Osteocyte (in vitro differentiated cells): ENCODE measurements around the gene LRRC23. TPM values are rescaled to one million over a fixed set of nuclear protein-coding genes. Genes with fewer than 3 reads are reported as not detected.
A peak's percentile ranks its signal among the peaks of the same experiment; 100 is the strongest.

Source experiments
- DNase-seq: peaks from one replicate; pipeline ENCODE4 v3.0.0; 2021; ENCODE audit warnings: mixed read lengths; ENCODE audit not compliant: unreplicated experiment; ENCODE audit errors: extremely low spot score
- H3K27ac Mint-ChIP-seq: one replicate; pipeline ENCODE4 v1.8.0; 2021; ENCODE audit warnings: mild to moderate bottlenecking, mixed read lengths; ENCODE audit not compliant: unreplicated experiment
- H3K27me3 Mint-ChIP-seq: one replicate; pipeline ENCODE4 v1.8.0; 2021; ENCODE audit warnings: mixed read lengths; ENCODE audit not compliant: unreplicated experiment
- H3K36me3 Mint-ChIP-seq: one replicate; pipeline ENCODE4 v1.8.0; 2021; ENCODE audit warnings: mixed read lengths; ENCODE audit not compliant: unreplicated experiment
- H3K4me1 Mint-ChIP-seq: one replicate; pipeline ENCODE4 v1.8.0; 2021; ENCODE audit warnings: mixed read lengths; ENCODE audit not compliant: unreplicated experiment
- H3K4me3 Mint-ChIP-seq: one replicate; pipeline ENCODE4 v1.8.0; 2021; ENCODE audit warnings: mild to moderate bottlenecking, moderate library complexity, mixed read lengths; ENCODE audit not compliant: unreplicated experiment
- H3K9me3 Mint-ChIP-seq: one replicate; pipeline ENCODE4 v1.8.0; 2021; ENCODE audit warnings: mixed read lengths; ENCODE audit not compliant: unreplicated experiment
- total RNA-seq: library from RNA; stranded (reverse); gene quantifications from 2 replicates; pipeline ENCODE4 v1.2.1, GENCODE V29; 2021
- TF ChIP-seq, protein P1 (sequence below): fragments of 200-600 bp; sonication (generic); IDR thresholded peaks from 2 replicates; pipeline ENCODE4 v1.5.0; 2021; ENCODE audit warnings: antibody characterized with exemption, mild to moderate bottlenecking, moderate library complexity

The LRRC23 gene
- total RNA-seq, 1 donor from 2014 or later = 11.3 TPM

DNA sequence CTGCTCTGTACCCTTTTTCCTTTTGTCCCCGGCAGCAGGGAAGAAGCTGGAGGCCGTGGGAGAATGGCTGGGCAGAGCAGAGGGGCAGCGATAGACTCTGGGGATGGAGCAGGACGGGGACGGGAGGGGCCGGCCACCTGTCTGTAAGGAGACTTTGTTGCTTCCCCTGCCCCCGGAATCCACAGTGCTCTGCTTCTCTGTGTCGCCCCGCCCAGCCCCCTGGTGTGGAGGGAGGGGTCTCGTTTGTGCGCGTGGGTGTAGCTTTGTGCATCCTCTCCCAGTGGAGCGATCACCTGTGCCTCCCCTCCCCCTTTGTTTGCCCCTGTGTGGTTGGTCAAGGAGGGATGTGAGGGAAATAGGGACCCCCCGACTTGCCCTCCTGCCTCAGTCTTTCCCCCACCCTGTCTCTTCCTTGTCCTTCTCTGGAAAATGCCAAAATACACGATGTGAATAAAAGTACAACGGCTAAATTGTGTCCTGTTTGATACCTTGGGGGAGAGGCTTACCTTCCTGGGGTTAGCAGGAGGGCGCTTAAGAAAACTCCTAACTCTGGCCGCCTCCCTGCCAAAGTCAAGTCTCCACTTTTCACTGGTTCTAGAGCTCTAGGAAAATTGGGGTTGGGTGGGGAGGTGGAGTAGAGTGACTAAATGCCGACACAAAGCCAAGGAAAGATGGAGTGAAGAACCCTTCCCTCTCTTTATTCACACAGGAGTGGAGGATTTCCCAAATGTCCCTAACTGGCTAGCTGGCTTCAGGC is 38.3 kb upstream of the LRRC23 start:
- Mint-ChIP-seq H3K27me3 (no peaks in the 10 kb centered on the region), H3K9me3 (no peaks in the 10 kb centered on the region), H3K4me1 (peaks cover 36% of the 10 kb centered on the region), H3K36me3 (peaks cover 38% of the 10 kb centered on the region), H3K27ac (peak overlapping the region; percentile 95), H3K4me3 (peak overlapping the region; percentile 91)
- TF ChIP-seq, protein P1, sequence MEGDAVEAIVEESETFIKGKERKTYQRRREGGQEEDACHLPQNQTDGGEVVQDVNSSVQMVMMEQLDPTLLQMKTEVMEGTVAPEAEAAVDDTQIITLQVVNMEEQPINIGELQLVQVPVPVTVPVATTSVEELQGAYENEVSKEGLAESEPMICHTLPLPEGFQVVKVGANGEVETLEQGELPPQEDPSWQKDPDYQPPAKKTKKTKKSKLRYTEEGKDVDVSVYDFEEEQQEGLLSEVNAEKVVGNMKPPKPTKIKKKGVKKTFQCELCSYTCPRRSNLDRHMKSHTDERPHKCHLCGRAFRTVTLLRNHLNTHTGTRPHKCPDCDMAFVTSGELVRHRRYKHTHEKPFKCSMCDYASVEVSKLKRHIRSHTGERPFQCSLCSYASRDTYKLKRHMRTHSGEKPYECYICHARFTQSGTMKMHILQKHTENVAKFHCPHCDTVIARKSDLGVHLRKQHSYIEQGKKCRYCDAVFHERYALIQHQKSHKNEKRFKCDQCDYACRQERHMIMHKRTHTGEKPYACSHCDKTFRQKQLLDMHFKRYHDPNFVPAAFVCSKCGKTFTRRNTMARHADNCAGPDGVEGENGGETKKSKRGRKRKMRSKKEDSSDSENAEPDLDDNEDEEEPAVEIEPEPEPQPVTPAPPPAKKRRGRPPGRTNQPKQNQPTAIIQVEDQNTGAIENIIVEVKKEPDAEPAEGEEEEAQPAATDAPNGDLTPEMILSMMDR = no peak
- DNase-seq = no peak

DNA sequence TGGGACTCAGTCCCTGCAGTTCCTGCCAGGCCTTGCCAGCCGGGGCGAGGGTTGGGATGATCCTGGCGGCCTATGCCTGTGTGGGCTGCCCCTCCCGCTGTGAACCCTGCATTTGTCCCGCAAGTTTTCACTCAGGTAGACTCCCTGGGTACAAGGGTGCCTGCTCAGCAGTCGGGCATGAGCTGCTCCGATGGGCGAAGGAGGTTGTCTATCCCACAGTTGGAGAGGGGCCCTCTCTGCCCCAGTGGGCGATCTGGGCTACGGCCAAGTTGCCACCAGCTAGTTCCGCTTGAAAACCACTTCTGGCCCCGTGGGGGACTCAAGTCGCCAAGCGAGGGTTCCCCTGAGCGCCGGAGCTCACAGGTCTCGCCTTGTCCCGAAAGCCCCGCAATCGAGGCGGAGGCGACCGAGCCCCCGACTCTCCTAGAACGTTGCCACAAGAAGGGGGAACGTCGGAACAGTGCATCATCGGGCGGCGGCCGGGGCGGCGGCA is 37.7 kb upstream of the LRRC23 start:
- H3K27me3 Mint-ChIP-seq = no peaks in the 10 kb centered on the region
- H3K9me3 Mint-ChIP-seq = no peaks in the 10 kb centered on the region
- peaks cover 38% of the 10 kb centered on the region for H3K36me3 Mint-ChIP-seq
- H3K4me3 Mint-ChIP-seq = peak overlapping the region; percentile 91
- no peak for DNase-seq
- peak overlapping the region; percentile 95 for H3K27ac Mint-ChIP-seq
- TF ChIP-seq, protein P1 = no peak
- peaks cover 42% of the 10 kb centered on the region for H3K4me1 Mint-ChIP-seq

DNA sequence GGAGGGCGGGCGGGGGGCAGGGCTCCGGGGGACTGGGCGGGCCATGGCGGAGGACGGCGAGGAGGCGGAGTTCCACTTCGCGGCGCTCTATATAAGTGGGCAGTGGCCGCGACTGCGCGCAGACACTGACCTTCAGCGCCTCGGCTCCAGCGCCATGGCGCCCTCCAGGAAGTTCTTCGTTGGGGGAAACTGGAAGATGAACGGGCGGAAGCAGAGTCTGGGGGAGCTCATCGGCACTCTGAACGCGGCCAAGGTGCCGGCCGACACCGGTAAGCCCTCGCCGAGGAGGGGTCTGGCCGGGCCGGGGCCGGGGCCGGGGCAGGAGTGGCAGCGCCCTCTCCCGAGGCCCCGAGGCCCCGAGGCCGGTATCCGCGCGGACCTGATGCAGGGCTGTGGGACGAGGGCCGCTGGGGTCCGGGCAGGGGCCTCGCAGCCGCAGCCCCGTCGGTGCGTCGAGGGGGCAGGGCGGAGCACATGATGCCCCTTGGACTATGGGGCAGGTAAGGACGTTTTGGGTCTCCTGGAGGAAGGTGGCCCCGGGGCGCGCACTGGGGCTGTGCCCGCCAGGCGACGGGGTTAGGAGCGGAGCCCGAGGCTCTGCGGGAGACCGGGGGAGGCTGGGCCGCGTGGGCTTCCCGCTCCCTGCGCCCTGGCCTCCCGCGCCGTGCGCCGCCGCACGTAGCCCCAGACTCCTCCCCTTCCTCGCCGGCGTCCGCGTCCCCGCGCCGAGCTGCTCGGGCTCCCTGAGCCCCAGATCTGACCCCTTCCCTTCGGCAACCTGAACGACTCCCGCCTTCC is 37.0 kb upstream of the LRRC23 start, which contains the start of gene TPI1:
Gene TPI1, plus strand, starts transcription at position 119 of the 798 bp plus-strand sequence. Its CDS starts 36 bp downstream, at position 155.
- DNase-seq = peak; percentile 94
- Mint-ChIP-seq H3K4me3 (peak within 1 kb of the TSS; percentile 91), H3K27me3 (no peaks in the 10 kb centered on the region), H3K9me3 (no peaks in the 10 kb centered on the region), H3K36me3 (peaks cover 36% of the 10 kb centered on the region), H3K27ac (peak within 1 kb of the TSS; percentile 95), H3K4me1 (peaks cover 48% of the 10 kb centered on the region)
- TF ChIP-seq, protein P1 = no peak

DNA sequence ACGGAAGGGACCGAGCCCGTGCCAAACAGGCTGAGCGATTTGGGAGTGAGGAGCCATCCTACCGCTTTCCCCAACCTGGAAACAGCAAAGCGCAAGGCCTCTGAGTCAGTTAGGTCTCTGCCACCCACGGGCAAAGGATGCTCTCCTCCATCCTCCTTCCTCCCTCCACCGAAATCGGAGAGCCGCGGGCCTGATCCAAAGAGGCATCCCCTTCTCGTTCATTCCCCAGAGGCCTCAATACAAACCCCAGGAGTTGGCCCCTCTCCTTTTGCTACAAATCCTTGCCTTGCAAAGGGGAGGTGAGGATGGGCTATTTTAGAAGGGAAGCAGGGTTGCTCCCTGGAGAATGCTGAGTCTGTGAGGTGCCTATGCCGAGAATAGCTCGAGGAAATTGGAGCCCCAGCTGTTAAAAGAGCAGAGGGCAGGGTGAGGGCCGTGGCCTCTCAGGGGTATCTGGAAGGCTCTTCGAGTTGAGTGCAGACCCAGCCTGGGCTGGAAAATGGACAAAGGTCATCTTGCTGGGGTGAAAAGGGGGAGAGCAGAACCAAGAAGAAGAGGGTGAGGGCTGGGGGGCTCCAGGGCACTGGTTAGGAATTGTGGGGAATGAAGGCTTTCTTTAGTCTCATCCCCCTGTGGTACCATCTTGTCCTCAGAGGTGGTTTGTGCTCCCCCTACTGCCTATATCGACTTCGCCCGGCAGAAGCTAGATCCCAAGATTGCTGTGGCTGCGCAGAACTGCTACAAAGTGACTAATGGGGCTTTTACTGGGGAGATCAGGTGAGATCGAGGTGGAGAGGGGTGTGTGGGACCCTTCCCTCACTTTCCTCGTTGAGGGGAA is 36.2 kb upstream of the LRRC23 start:
- no peak for DNase-seq
- Mint-ChIP-seq H3K27me3 (no peaks in the 10 kb centered on the region), H3K4me1 (peaks cover 48% of the 10 kb centered on the region), H3K27ac (peak overlapping the region; percentile 85), H3K9me3 (no peaks in the 10 kb centered on the region), H3K36me3 (peaks cover 31% of the 10 kb centered on the region), H3K4me3 (peak overlapping the region; percentile 91)
- TF ChIP-seq, protein P1 = peak; percentile 12
